Endometrium (tissue), 2 donors: ENCODE measurements around the gene YIPF3.
"Not testable (repeated sequence)": the region's sequence is repeated elsewhere in the genome, so short reads cannot be mapped to it uniquely, and the experiment has no call there.

Experiments
- FAIRE-seq: peaks from 2 replicates; lab custom pipeline; 2012; peaks lifted over from hg19 to GRCh38; lab: Jason Lieb, UNC
- donor health status: control.
- donor health status: control.

Gene YIPF3

GRCh38 chr6:43509142-43509983, 7.4 kb downstream of the YIPF3 start:
- FAIRE-seq = no peak

- FAIRE-seq = no peak
Observed at GRCh38 chr6:43508481-43509141, 8.1 kb downstream of the YIPF3 start.

GRCh38 chr6:43506667-43507471, 9.9 kb downstream of the YIPF3 start:
- FAIRE-seq = no peak

- FAIRE-seq = no peak
Observed at GRCh38 chr6:43506171-43506570, 10.6 kb downstream of the YIPF3 start.

- no peak for FAIRE-seq
Observed at GRCh38 chr6:43505718-43506117, 11.0 kb downstream of the YIPF3 start.

GRCh38 chr6:43504756-43505593, 11.8 kb downstream of the YIPF3 start:
- no peak for FAIRE-seq

GRCh38 chr6:43503443-43503842, 13.3 kb downstream of the YIPF3 start:
- no peak for FAIRE-seq

- FAIRE-seq = no peak
Observed at GRCh38 chr6:43502666-43503065, 14.1 kb downstream of the YIPF3 start.

GRCh38 chr6:43500921-43501320, 15.8 kb downstream of the YIPF3 start:
- FAIRE-seq = no peak

- FAIRE-seq = no peak
Observed at GRCh38 chr6:43499028-43499815, 17.5 kb downstream of the YIPF3 start.

GRCh38 chr6:43498291-43498690, 18.4 kb downstream of the YIPF3 start:
- not testable (repeated sequence) for FAIRE-seq

GRCh38 chr6:43497689-43498088, 19.0 kb downstream of the YIPF3 start:
- no peak for FAIRE-seq

- FAIRE-seq = no peak
Observed at GRCh38 chr6:43497129-43497396, 19.7 kb downstream of the YIPF3 start.

- no peak for FAIRE-seq
Observed at GRCh38 chr6:43496370-43497128, 20.2 kb downstream of the YIPF3 start.

- FAIRE-seq = no peak
Observed at GRCh38 chr6:43495409-43495941, 21.3 kb downstream of the YIPF3 start.

GRCh38 chr6:43494766-43495165, 22.0 kb downstream of the YIPF3 start:
- FAIRE-seq = no peak

GRCh38 chr6:43494321-43494720, 22.4 kb downstream of the YIPF3 start:
- no peak for FAIRE-seq

GRCh38 chr6:43493833-43494232, 22.9 kb downstream of the YIPF3 start:
- FAIRE-seq = no peak

- FAIRE-seq = no peak
Observed at GRCh38 chr6:43493230-43493629, 23.5 kb downstream of the YIPF3 start.

- no peak for FAIRE-seq
Observed at GRCh38 chr6:43492673-43493072, 24.1 kb downstream of the YIPF3 start.
